BLaER1 treated with 17β-estradiol and CSF1 and Interleukin-3, amounts not matched to agents 10 nM and 100 nM (cell line): Measurements from ENCODE around the gene CEL.
A peak's percentile ranks its signal among the peaks of the same experiment; 100 is the strongest.

Experiments used
- H3K27ac ChIP-seq, 11 experiments: shearing (Covaris generic); formaldehyde crosslinking; 2 replicates each; pipeline ENCODE4 v1.8.1; 2022
- H3K27me3 ChIP-seq, 11 experiments: shearing (Covaris generic); formaldehyde crosslinking; 2 replicates each; pipeline ENCODE4 v1.8.1; 2022
- H3K36me3 ChIP-seq, 11 experiments: shearing (Covaris generic); formaldehyde crosslinking; 2 replicates each; pipeline ENCODE4 v1.8.1; 2022
- H3K4me1 ChIP-seq, 10 experiments: shearing (Covaris generic); formaldehyde crosslinking; 2 replicates each; pipeline ENCODE4 v1.8.1; 2022
- H3K4me2 ChIP-seq, 11 experiments: shearing (Covaris generic); formaldehyde crosslinking; 2 replicates each; pipeline ENCODE4 v1.8.1; 2022
- H3K4me3 ChIP-seq, 10 experiments: shearing (Covaris generic); formaldehyde crosslinking; 2 replicates each; pipeline ENCODE4 v1.8.1; 2022
- H3K9ac ChIP-seq, 11 experiments: shearing (Covaris generic); formaldehyde crosslinking; 2 replicates each; pipeline ENCODE4 v1.8.1; 2022
- H3K9me3 ChIP-seq, 11 experiments: shearing (Covaris generic); formaldehyde crosslinking; replicated peaks in 1 of 11; 2 replicates each; pipeline ENCODE4 v1.8.1; 2022
- H4K20me1 ChIP-seq, 11 experiments: shearing (Covaris generic); formaldehyde crosslinking; 2 replicates each; pipeline ENCODE4 v1.8.1; 2022
- Cebpa-rat ChIP-seq, 11 experiments: shearing (Covaris generic); IDR thresholded peaks; 2 replicates each; pipeline ENCODE4 v1.8.1; 2022

Gene CEL

GRCh38 chr9:133107245-133107722 lies 45.5 kb downstream of the CEL start:
- Histone ChIP-seq H3K4me3 (no peak overlapping the region), H3K36me3 (peaks cover 89 to 97% (median 95%) of the 10 kb centered on the region in 11 experiments), H3K9me3 (no peaks in the 10 kb centered on the region), H3K9ac (peak overlapping the region in 6 of 11 experiments; percentile 0 to 37 (median 24); a peak in 4 of 22 replicates), H3K4me1 (peaks cover 10 to 17% (median 12%) of the 10 kb centered on the region in 10 experiments), H4K20me1 (peaks cover 45 to 94% (median 60%) of the 10 kb centered on the region in 11 experiments; a peak in 21 of 22 replicates), H3K27me3 (no peaks in the 10 kb centered on the region), H3K4me2 (no peak overlapping the region), H3K27ac (peak overlapping the region in 4 of 11 experiments; percentile 9 to 49 (median 46); a peak in 3 of 22 replicates)
- no peak for TF ChIP-seq Cebpa-rat (IDR thresholded peaks at IDR 0.05)

- no peak for TF ChIP-seq Cebpa-rat (IDR thresholded peaks at IDR 0.05)
These were observed 46.4 kb downstream of the CEL start for GRCh38 chr9:133107961-133108793.

GRCh38 chr9:133108794-133109641 lies 47.2 kb downstream of the CEL start:
- Histone ChIP-seq H3K27ac (peak overlapping the region in 2 of 11 experiments; percentile 85 to 88; a peak in 2 of 22 replicates), H3K4me2 (no peak overlapping the region), H3K9ac (peak overlapping the region in 5 of 11 experiments; percentile 4 to 37 (median 11); a peak in 4 of 22 replicates), H3K27me3 (no peaks in the 10 kb centered on the region), H3K4me3 (no peak overlapping the region), H3K4me1 (peaks cover 27 to 34% (median 29%) of the 10 kb centered on the region in 10 experiments), H3K9me3 (no peaks in the 10 kb centered on the region), H4K20me1 (peaks cover 42 to 97% (median 69%) of the 10 kb centered on the region in 11 experiments; a peak in 21 of 22 replicates), H3K36me3 (peaks cover 73 to 80% (median 78%) of the 10 kb centered on the region in 11 experiments)
- TF ChIP-seq Cebpa-rat (IDR thresholded peaks at IDR 0.05): no peak

More at GRCh38 chr9:133107961-133108793, 46.4 kb downstream of the CEL start:
- H3K4me3 ChIP-seq: no peak overlapping the region
- peaks cover 42 to 97% (median 68%) of the 10 kb centered on the region in 11 experiments; a peak in 21 of 22 replicates for H4K20me1 ChIP-seq
- H3K36me3 ChIP-seq: peaks cover 80 to 88% (median 86%) of the 10 kb centered on the region in 11 experiments
- H3K9ac ChIP-seq: peak overlapping the region in 7 of 11 experiments; percentile 4 to 41 (median 15); a peak in 5 of 22 replicates
- no peak overlapping the region for H3K4me2 ChIP-seq
- no peaks in the 10 kb centered on the region for H3K27me3 ChIP-seq
- no peaks in the 10 kb centered on the region for H3K9me3 ChIP-seq
- peak overlapping the region in 4 of 11 experiments; percentile 2 to 48 (median 26); a peak in 7 of 22 replicates for H3K27ac ChIP-seq
- H3K4me1 ChIP-seq: peaks cover 18 to 26% (median 21%) of the 10 kb centered on the region in 10 experiments

GRCh38 chr9:133109931-133110650 lies 48.3 kb downstream of the CEL start:
- peaks cover 63 to 69% (median 67%) of the 10 kb centered on the region in 11 experiments for H3K36me3 ChIP-seq
- no peak overlapping the region for H3K4me3 ChIP-seq
- H3K27ac ChIP-seq: peak overlapping the region in 8 of 11 experiments; percentile 1 to 92 (median 86); a peak in 13 of 22 replicates
- peaks cover 38 to 45% (median 40%) of the 10 kb centered on the region in 10 experiments for H3K4me1 ChIP-seq
- peaks cover 42 to 97% (median 80%) of the 10 kb centered on the region in 11 experiments; a peak in 21 of 22 replicates for H4K20me1 ChIP-seq
- TF ChIP-seq Cebpa-rat (IDR thresholded peaks at IDR 0.05): no peak
- H3K9ac ChIP-seq: peak overlapping the region in 3 of 11 experiments; percentile 27 to 41 (median 41); a peak in 5 of 22 replicates
- H3K9me3 ChIP-seq: no peaks in the 10 kb centered on the region
- no peaks in the 10 kb centered on the region for H3K27me3 ChIP-seq
- H3K4me2 ChIP-seq: no peak overlapping the region

- Histone ChIP-seq H3K36me3 (peaks cover 49 to 58% (median 54%) of the 10 kb centered on the region in 11 experiments), H3K27ac (peak overlapping the region; percentile 46 to 93 (median 90); a peak in 21 of 22 replicates), H3K4me2 (peak overlapping the region; percentile 93 to 100 (median 100)), H3K9ac (peak overlapping the region; percentile 11 to 81 (median 77); a peak in 20 of 22 replicates), H4K20me1 (peaks cover 50 to 100% (median 93%) of the 10 kb centered on the region in 11 experiments; a peak in 21 of 22 replicates), H3K9me3 (no peaks in the 10 kb centered on the region), H3K4me3 (peak overlapping the region in 1 of 10 experiments; percentile 11; a peak in 2 of 20 replicates), H3K4me1 (peaks cover 57 to 64% (median 59%) of the 10 kb centered on the region in 10 experiments), H3K27me3 (no peaks in the 10 kb centered on the region)
- no peak for TF ChIP-seq Cebpa-rat (IDR thresholded peaks at IDR 0.05)
These were observed 50.3 kb downstream of the CEL start for GRCh38 chr9:133111808-133112662.

- H3K9ac ChIP-seq: peak overlapping the region; percentile 74 to 83 (median 78)
- no peaks in the 10 kb centered on the region for H3K9me3 ChIP-seq
- peak overlapping the region; percentile 81 to 93 (median 90) for H3K27ac ChIP-seq
- peaks cover 63 to 69% (median 65%) of the 10 kb centered on the region in 10 experiments for H3K4me1 ChIP-seq
- no peaks in the 10 kb centered on the region for H3K27me3 ChIP-seq
- peak overlapping the region in 8 of 10 experiments; percentile 11 to 50 (median 30); a peak in 8 of 20 replicates for H3K4me3 ChIP-seq
- H4K20me1 ChIP-seq: peaks cover 54 to 100% (median 93%) of the 10 kb centered on the region in 11 experiments; a peak in 21 of 22 replicates
- peak in 4 of 11 experiments; percentile 20 to 74 (median 52); a peak in 5 of 22 replicates for TF ChIP-seq Cebpa-rat (IDR thresholded peaks at IDR 0.05)
- peak overlapping the region; percentile 93 to 100 (median 100) for H3K4me2 ChIP-seq
- peaks cover 43 to 57% (median 48%) of the 10 kb centered on the region in 11 experiments for H3K36me3 ChIP-seq
These were observed 50.9 kb downstream of the CEL start for GRCh38 chr9:133112663-133113026.
